Measurements from ENCODE around the gene HORMAD2. TPM values are rescaled to one million over a fixed set of nuclear protein-coding genes. Genes with fewer than 3 reads are reported as not detected.
A peak's percentile ranks its signal among the peaks of the same experiment; 100 is the strongest.

Gene HORMAD2
- total RNA-seq, 1 donor from 2014 or later, result not detected

DNA sequence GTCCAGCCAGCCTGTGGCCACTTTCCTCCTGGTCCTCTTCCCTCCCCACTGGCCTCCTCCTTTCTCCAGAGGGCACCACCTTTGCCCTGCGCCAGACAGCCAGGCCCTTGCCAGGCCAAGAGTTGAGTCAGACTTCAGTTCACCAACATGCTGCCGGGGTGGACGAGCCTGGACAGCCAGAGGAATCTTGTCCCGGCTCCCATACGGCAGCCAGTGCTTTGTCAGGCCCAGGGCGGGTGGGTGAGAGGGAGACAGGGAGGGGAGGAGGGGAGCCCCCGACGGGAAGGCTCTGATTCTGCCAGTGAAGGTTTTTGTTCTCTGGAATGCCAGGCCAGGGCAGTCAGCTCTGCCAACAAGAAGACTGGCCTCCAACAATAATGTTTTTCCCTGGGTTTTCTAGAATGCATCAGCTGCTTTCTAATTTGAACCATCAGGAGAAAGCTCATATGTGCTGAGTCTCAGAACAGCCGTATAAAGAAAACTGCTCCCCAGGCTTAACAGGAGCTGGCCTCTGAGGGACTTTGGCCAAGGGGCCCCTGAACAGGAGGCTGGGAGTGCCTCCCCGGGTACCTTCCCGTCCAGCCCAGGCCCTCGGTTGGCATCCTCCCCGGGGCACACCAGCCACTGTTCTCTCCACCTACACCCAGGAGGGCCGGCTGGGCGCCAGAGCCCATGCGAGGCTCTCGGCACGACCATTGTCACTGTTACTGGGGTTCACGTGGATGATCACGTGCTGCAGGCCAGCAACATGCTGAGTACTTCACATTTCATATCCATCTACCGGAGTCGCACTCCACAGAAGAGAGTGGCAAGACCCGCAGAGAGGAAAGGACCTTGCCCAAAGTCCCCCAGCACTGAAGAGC is 137.7 kb downstream of the HORMAD2 start:
- H3K27ac Mint-ChIP-seq, result no peak overlapping the region
- no peak overlapping the region for H3K4me3 Mint-ChIP-seq
- no peak for TF ChIP-seq CTCF (conservative IDR thresholded peaks at IDR 0.05)
- peaks cover 5% of the 10 kb centered on the region for H3K4me1 Mint-ChIP-seq (ENCODE audit: unreplicated experiment)
- peaks cover 17% of the 10 kb centered on the region for H3K27me3 Mint-ChIP-seq
- no peaks in the 10 kb centered on the region for H3K36me3 Mint-ChIP-seq
- no peaks in the 10 kb centered on the region for H3K9me3 Mint-ChIP-seq
- DNase-seq (ENCODE audit: extremely low spot score, unreplicated experiment), result no peak

DNA sequence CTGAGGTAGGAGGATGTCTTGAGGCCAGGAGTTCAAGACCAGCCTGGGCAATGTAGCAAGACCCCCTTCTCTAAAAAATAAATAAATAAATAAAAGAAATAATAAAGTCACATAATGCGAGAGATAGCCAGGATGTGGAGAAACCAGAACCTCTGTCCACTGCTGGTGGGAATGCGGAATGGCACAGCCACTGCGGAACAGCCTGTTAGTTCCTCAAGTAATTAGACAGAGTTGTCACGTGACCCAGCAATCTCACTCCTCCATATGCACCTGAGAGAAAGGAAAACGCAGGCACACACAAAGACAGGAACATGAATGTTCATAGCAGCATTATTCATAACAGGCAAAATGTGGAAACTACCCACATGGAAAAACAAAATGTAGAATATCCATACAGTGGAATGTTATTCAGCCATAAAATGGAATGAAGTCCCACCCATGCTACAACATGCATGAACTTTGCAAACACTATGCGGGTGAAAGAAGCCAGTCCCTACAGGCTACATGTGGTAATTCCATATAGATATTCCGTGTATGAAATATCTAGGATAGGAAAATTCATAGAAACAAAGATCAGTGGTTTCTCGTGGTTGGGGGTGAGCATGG is 138.9 kb downstream of the HORMAD2 start:
- no peak for DNase-seq (ENCODE audit: extremely low spot score, unreplicated experiment)
- peaks cover 15% of the 10 kb centered on the region for H3K27me3 Mint-ChIP-seq
- H3K4me3 Mint-ChIP-seq, result no peak overlapping the region
- H3K9me3 Mint-ChIP-seq, result no peaks in the 10 kb centered on the region
- peaks cover 5% of the 10 kb centered on the region for H3K4me1 Mint-ChIP-seq (ENCODE audit: unreplicated experiment)
- H3K36me3 Mint-ChIP-seq, result no peaks in the 10 kb centered on the region
- no peak overlapping the region for H3K27ac Mint-ChIP-seq
- peak; percentile 30 for TF ChIP-seq CTCF (conservative IDR thresholded peaks at IDR 0.05)

GRCh38 chr22:30219668-30220278 is 139.5 kb downstream of the HORMAD2 start:
- DNase-seq (ENCODE audit: extremely low spot score, unreplicated experiment), result no peak
- Mint-ChIP-seq H3K27me3 (peaks cover 13% of the 10 kb centered on the region), H3K27ac (no peak overlapping the region)

GRCh38 chr22:30220338-30221012 is 140.2 kb downstream of the HORMAD2 start:
- Mint-ChIP-seq H3K4me1 (ENCODE audit: unreplicated experiment) (peaks cover 7% of the 10 kb centered on the region), H3K27ac (no peak overlapping the region), H3K36me3 (no peaks in the 10 kb centered on the region), H3K27me3 (peaks cover 12% of the 10 kb centered on the region), H3K4me3 (no peak overlapping the region), H3K9me3 (no peaks in the 10 kb centered on the region)
- DNase-seq (ENCODE audit: extremely low spot score, unreplicated experiment), result no peak
- TF ChIP-seq CTCF (conservative IDR thresholded peaks at IDR 0.05), result no peak

More at GRCh38 chr22:30219668-30220278, 139.5 kb downstream of the HORMAD2 start:
- Mint-ChIP-seq H3K36me3 (no peaks in the 10 kb centered on the region), H3K4me1 (ENCODE audit: unreplicated experiment) (peaks cover 7% of the 10 kb centered on the region), H3K4me3 (no peak overlapping the region), H3K9me3 (no peaks in the 10 kb centered on the region)
- TF ChIP-seq CTCF (conservative IDR thresholded peaks at IDR 0.05), result no peak

DNA sequence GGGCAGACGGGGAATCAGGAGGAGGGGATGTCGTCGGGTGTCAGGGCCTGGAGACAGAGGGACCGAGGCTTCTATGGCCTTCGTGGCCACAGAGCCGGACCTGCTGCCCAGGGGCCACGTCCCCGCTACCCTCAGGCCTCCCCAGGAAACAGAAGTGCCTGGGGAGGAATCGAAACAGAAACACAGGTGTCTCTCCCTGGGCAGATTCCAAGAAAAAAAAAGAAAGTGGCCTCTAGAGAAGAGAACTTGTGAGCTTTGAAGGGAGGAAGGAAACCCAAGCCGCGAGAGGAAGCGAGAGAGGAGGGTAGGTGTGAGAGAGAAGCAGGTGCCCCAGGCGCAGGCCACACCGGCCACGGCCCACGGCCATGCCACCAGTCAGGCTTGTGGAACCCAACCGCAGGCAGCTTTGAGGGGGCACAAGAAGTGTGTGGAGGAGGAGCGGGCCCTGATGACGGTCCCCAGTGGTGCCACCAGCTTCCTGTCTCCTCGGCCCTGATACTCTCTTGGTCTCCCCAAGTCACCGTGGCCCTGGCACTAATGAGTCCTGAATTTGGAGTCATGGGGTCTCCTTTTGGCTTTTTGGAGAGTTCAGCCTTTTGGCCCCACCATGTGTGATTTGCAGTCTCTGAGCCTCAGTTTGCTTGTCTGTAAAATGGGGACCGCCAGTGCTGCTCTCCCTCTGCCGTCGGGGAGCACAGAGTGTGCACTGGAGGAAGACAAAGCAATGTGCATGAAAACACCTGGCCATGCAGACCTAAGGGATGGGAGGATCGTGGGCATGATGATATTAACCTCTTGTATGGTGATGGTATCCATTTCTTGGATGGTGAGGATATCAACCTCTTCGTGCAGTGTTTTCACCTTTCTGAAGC is 141.1 kb downstream of the HORMAD2 start:
- no peaks in the 10 kb centered on the region for H3K36me3 Mint-ChIP-seq
- TF ChIP-seq CTCF (conservative IDR thresholded peaks at IDR 0.05), result no peak
- DNase-seq (ENCODE audit: extremely low spot score, unreplicated experiment), result no peak
- H3K4me1 Mint-ChIP-seq (ENCODE audit: unreplicated experiment), result peaks cover 9% of the 10 kb centered on the region
- peaks cover 6% of the 10 kb centered on the region for H3K27me3 Mint-ChIP-seq
- no peak overlapping the region for H3K4me3 Mint-ChIP-seq
- no peak overlapping the region for H3K27ac Mint-ChIP-seq
- H3K9me3 Mint-ChIP-seq, result no peaks in the 10 kb centered on the region
